SJSA1 (cell line): ENCODE measurements around the gene HIF1AN. TPM values are rescaled to one million over a fixed set of nuclear protein-coding genes. Genes with fewer than 3 reads are reported as not detected.

Experiments
- DNase-seq, 2 experiments: peaks; one replicate each; pipeline ENCODE4 v3.0.0-alpha.2; 2015 to 2020; ENCODE audit warnings: low spot score in 2 of 2, low read depth in 1 of 2
- H3K27ac ChIP-seq: fragments of 250-450 bp; sonication (Bioruptor Pico); 2 replicates; pipeline ENCODE4 v1.5.1; 2020; ENCODE audit warnings: mild to moderate bottlenecking, moderate library complexity
- H3K27me3 ChIP-seq: fragments of 250-450 bp; sonication (Bioruptor Pico); replicated peaks from 2 replicates; pipeline ENCODE4 v1.5.1; 2020; ENCODE audit warnings: mild to moderate bottlenecking, moderate library complexity
- H3K36me3 ChIP-seq: fragments of 250-450 bp; sonication (Bioruptor Pico); 2 replicates; pipeline ENCODE4 v1.5.1; 2020; ENCODE audit warnings: mild to moderate bottlenecking
- H3K4me1 ChIP-seq: fragments of 250-450 bp; sonication (Bioruptor Pico); replicated peaks from 2 replicates; pipeline ENCODE4 v1.6.1; 2021; ENCODE audit warnings: mild to moderate bottlenecking
- H3K4me3 ChIP-seq: fragments of 250-450 bp; sonication (Bioruptor Pico); 2 replicates; pipeline ENCODE4 v1.5.1; 2020; ENCODE audit warnings: mild to moderate bottlenecking
- H3K9me3 ChIP-seq: fragments of 250-450 bp; sonication (Bioruptor Pico); replicated peaks from 2 replicates; pipeline ENCODE4 v1.5.1; 2020; ENCODE audit warnings: mild to moderate bottlenecking
- total RNA-seq: library from RNA; depleted of rRNA; stranded (reverse); fragments of >200 nt; shearing (Covaris generic); gene quantifications from 2 replicates; pipeline ENCODE4 v1.2.3, GENCODE V29; 2014; rRNA removed

The HIF1AN gene
- total RNA-seq: 3.0 and 9.5 TPM in 2 replicates

DNA sequence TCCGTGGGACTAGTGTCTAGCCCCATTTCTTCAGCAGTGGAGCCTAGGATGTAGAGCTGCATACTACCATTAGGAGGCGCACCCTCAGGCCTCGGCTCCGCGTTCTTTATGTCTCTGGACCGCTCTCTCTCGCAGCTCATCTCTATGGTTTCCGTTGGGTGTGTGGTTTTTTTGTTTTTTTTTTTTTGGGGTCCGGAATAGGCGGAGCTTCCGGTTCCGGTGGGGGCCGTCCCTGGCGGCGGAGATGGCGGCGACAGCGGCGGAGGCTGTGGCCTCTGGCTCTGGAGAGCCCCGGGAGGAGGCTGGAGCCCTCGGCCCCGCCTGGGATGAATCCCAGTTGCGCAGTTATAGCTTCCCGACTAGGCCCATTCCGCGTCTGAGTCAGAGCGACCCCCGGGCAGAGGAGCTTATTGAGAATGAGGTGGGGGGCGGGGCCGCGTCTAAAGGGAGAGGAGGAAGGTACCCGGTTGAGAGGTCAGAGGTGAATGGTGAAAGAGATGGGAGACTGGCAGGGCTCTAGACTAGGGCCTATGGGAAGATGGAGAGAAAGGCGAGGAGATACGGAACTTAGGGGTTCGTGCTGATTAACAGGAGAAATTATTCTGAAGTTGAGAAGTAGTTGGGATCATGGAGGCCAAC lies at the start of gene HIF1AN:
HIF1AN (plus strand) TSS at position 229 of the 639 bp plus-strand sequence; CDS start at position 245, 16 bp downstream.
- no peaks in the 10 kb centered on the region for H3K27me3 ChIP-seq
- H3K9me3 ChIP-seq: no peaks in the 10 kb centered on the region
- H3K4me1 ChIP-seq: peaks cover 14% of the 10 kb centered on the region
- H3K27ac ChIP-seq: no peak within 1 kb of the TSS
- H3K36me3 ChIP-seq: peaks cover 42% of the 10 kb centered on the region
- DNase-seq: peak; percentile 93 to 95
- H3K4me3 ChIP-seq: peak within 1 kb of the TSS; percentile 66

DNA sequence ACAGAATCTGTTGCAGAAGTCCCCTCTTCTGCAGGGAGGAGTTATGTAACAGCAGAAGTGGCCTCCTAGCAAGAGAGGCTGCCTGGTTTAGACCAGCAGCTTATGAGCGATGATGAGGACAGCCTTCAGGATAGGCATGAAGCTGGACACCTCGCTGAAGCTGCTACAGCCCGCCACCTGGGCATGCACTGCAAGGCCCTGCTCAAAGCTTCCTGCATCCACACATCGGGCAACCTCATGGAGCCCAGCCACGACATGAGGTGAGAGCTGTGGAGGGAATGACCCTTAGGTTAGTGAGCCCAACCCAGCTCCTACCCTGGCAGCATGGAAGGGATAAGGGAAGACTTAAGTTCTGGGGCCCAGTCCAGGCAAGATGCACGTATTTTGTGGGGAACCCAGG lies 48.2 kb upstream of the HIF1AN start:
- Histone ChIP-seq H3K27me3 (peaks cover 13% of the 10 kb centered on the region), H3K9me3 (no peaks in the 10 kb centered on the region), H3K4me3 (no peak overlapping the region), H3K36me3 (peaks cover 21% of the 10 kb centered on the region), H3K4me1 (peaks cover 4% of the 10 kb centered on the region), H3K27ac (no peak overlapping the region)
- no peak for DNase-seq

DNA sequence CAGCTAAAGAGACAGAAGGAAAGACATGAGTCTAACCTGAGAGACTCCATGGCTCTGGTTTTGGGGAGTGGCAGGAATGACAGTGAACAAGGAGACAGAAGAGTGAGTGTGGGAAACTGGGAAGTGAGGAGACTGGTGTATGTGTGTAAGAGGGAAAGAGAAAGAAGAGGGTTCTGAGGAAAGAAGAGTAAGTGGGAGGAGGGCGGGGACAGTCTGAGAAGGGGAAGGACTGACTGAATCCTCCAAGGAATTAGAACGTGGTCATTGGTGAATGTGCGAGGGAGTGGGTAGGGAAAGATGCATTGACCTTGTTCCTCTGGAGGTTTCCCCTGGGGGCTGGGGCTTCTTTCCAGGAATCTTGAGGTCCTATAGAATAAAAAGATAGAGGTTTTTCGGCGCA lies 46.3 kb upstream of the HIF1AN start:
- Histone ChIP-seq H3K27me3 (no peaks in the 10 kb centered on the region), H3K9me3 (no peaks in the 10 kb centered on the region), H3K27ac (no peak overlapping the region), H3K4me1 (no peaks in the 10 kb centered on the region), H3K4me3 (no peak overlapping the region), H3K36me3 (peaks cover 26% of the 10 kb centered on the region)
- DNase-seq: no peak

DNA sequence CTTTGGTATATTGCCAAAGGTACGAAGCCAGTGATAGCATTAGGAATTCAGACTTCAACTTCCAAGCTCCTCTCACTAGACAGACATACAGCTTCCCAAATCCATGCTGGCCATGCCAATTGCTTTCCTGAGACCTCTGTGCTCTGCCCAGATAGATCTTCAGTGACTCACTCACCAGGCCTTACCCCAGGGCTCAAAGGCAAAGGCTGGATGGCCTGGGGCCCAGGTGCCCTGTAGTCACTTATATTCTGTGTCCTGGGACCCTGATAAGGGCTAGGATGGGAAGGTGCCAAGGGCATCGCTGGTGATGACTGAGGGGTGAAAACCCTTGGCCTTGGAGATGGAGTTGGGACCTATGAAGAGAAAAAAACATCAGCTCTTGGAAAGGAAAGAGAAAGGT lies 45.2 kb upstream of the HIF1AN start:
- no peak for DNase-seq
- Histone ChIP-seq H3K9me3 (no peaks in the 10 kb centered on the region), H3K36me3 (peaks cover 26% of the 10 kb centered on the region), H3K27ac (no peak overlapping the region), H3K4me3 (no peak overlapping the region), H3K4me1 (no peaks in the 10 kb centered on the region), H3K27me3 (no peaks in the 10 kb centered on the region)

DNA sequence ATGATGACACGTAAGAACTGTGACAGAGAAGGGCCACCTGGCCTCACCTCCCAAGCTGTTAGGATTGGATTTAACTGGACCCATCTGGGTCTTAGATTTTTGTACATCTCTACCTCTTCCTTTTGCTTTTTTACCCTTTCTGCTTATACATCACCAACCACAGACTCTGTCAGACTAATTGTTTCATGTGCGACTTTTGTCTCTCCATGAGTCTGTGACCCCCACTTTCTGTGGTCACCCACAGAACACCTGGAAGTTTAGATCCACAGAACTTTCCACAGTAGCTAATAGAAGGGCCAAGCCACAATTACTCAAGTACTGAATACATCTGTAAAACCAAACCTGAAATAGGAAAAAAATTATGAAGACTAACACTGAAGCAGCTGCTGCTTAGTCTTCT lies 39.2 kb upstream of the HIF1AN start:
- Histone ChIP-seq H3K4me1 (no peaks in the 10 kb centered on the region), H3K9me3 (no peaks in the 10 kb centered on the region), H3K4me3 (no peak overlapping the region), H3K36me3 (peaks cover 18% of the 10 kb centered on the region), H3K27me3 (no peaks in the 10 kb centered on the region), H3K27ac (no peak overlapping the region)
- no peak for DNase-seq

DNA sequence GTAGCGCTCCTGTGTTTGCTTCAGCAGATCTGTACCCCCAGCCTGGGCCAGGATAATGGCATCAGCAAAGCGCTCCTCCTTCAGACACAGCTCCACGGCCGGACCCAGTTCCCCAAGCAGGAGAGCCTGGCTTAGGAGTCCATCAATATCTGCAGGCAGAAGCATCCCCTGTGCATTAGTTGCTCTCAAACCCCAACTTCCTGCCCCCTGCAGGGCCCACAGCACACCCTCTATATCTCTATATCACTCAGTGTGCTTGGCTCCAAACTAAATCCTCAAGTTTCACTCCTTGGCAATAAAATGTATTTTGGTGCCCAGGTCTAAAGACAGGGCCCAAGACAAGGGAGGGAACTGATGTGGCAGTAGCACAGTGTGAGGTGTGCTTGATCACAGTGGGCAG lies 37.7 kb upstream of the HIF1AN start:
- Histone ChIP-seq H3K9me3 (no peaks in the 10 kb centered on the region), H3K27me3 (no peaks in the 10 kb centered on the region), H3K4me3 (no peak overlapping the region), H3K27ac (no peak overlapping the region), H3K4me1 (peaks cover 6% of the 10 kb centered on the region), H3K36me3 (peaks cover 19% of the 10 kb centered on the region)
- no peak for DNase-seq

DNA sequence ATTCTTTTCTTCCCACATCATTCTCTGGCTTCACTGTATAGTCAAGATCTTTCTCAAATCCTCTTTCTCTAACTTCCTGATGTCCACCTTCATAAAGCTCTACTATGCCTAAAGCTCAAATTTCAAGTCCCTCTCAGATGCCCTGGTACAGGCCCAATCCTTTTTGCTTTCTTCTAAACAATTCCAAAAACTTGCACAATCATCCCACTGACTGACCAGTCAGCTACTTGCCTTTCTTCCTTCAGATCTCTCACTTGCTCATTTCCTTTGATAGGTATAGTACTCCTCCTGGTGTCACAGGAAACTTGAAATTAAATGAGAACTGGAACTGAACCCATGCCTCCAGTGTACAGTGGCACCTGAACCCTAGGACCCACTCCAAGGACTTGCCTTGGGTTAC lies 34.3 kb upstream of the HIF1AN start:
- Histone ChIP-seq H3K9me3 (no peaks in the 10 kb centered on the region), H3K4me1 (peaks cover 31% of the 10 kb centered on the region), H3K27me3 (no peaks in the 10 kb centered on the region), H3K36me3 (peaks cover 14% of the 10 kb centered on the region), H3K4me3 (no peak overlapping the region), H3K27ac (no peak overlapping the region)
- DNase-seq: no peak

DNA sequence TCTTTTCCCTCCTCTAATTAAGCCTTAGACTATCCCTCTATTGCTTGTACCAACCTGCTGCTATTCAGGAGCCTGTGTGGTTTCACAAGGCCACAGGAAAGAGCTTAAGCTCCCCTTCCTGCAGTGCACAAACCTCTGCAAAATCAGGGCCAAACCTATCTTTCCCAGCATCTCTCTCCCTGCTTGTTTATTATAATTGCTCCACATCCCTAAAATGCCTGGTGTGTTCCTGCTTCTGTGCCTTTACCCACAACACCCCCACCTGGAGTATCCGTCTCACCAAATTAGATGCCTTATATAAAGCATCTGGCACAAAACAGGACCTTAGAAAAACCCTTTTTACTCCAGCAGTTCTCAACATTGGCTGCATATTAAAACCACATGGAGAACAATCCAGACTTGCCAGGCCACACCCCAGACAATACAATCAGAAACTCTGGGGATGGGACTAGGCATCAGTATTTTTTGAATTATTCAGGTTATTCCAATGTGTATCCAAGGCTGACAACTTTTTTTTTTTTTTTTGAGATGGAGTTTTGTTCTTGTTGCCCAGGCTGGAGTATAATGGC lies 32.7 kb upstream of the HIF1AN start:
- Histone ChIP-seq H3K9me3 (no peaks in the 10 kb centered on the region), H3K27ac (peak overlapping the region; percentile 60), H3K4me3 (no peak overlapping the region), H3K4me1 (peaks cover 39% of the 10 kb centered on the region), H3K27me3 (no peaks in the 10 kb centered on the region), H3K36me3 (peaks cover 25% of the 10 kb centered on the region)
- no peak for DNase-seq

DNA sequence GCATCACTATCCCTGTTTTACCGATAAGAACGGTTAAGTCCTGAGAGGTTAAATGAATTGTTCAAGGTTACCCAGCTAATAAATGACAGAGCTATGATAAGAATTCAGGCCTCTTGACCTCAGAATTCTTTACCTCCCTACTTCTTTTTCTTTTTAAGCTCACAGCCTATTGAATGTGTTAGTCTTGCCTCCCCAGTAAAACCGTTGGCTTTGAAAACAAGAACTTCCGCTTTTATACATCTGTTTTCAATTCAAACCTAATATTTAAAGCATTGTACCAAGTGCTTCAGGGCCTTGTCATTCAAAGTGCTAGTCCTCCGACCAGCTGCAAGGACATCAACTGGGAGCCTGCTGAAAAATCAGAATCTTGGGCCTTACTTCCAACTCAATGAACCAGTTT lies 31.6 kb upstream of the HIF1AN start:
- H3K36me3 ChIP-seq: peaks cover 26% of the 10 kb centered on the region
- H3K4me3 ChIP-seq: no peak overlapping the region
- H3K27me3 ChIP-seq: no peaks in the 10 kb centered on the region
- H3K9me3 ChIP-seq: no peaks in the 10 kb centered on the region
- DNase-seq: peak in 1 of 2 experiments; percentile 80
- peaks cover 43% of the 10 kb centered on the region for H3K4me1 ChIP-seq
- peak overlapping the region; percentile 60 for H3K27ac ChIP-seq

DNA sequence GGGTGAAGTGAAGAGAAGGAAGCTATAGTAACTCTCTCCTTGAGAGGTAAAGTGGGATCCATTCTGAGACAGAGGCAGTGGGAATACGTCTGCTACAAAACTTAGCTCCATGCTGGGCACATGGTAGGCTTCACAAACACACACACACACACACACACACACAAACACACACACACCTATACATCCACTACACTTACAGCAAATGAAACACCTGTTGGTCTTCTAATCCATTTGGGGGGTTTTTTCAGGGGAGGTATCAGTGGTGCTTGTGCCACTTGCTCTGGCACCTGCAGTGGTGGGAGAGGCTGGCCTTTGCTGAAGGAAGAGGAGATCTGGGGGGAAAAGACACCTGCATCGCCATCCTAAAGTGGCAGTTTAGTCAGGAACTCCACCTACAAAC lies 30.6 kb upstream of the HIF1AN start:
- H3K4me1 ChIP-seq: peaks cover 44% of the 10 kb centered on the region
- no peaks in the 10 kb centered on the region for H3K9me3 ChIP-seq
- no peak overlapping the region; the same call in 1 of the 2 replicates for H3K27ac ChIP-seq
- H3K27me3 ChIP-seq: no peaks in the 10 kb centered on the region
- no peak for DNase-seq
- H3K36me3 ChIP-seq: peaks cover 26% of the 10 kb centered on the region
- no peak overlapping the region for H3K4me3 ChIP-seq

DNA sequence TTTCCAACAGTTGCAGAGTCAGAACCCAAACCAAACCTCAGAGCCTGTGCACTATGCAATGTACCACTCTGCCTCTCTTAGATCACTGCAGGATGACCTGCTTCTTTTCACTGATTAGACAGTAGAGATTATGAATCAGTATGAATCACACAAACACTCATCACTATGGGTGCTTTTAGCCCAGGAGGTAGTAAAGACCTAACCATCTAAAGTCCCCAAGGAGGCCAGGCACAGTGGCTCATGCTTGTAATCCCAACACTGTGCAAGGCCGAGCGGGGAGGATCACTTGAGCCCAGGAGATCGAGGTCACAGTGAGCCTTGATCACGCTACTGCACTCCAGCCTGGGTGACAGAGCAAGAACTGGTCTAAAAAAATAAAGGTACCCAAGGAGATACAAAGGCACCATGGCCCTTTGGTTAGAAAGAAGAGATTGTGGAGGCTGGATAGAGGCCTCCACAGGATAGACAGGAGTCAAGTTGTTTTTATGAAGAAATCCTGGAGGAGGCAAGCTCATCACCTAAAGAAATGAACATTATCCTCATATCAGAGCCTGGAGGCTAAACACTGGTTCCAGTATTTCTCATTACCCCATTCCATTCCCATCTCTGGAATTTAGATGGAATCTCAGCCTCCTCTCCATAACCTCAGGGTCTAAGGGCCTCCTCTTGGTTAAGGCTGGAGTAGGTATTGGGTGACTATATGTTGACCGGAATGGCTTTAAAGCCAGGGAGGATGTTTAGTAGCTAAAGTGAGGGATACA lies 29.0 kb upstream of the HIF1AN start:
- peak in 1 of 2 experiments; percentile 37 for DNase-seq
- peaks cover 21% of the 10 kb centered on the region for H3K36me3 ChIP-seq
- H3K27me3 ChIP-seq: no peaks in the 10 kb centered on the region
- peaks cover 44% of the 10 kb centered on the region for H3K4me1 ChIP-seq
- H3K4me3 ChIP-seq: no peak overlapping the region
- 0 out of 2 replicates have a peak overlapping the region, but pooled peaks have one; percentile 2 for H3K27ac ChIP-seq
- H3K9me3 ChIP-seq: no peaks in the 10 kb centered on the region

DNA sequence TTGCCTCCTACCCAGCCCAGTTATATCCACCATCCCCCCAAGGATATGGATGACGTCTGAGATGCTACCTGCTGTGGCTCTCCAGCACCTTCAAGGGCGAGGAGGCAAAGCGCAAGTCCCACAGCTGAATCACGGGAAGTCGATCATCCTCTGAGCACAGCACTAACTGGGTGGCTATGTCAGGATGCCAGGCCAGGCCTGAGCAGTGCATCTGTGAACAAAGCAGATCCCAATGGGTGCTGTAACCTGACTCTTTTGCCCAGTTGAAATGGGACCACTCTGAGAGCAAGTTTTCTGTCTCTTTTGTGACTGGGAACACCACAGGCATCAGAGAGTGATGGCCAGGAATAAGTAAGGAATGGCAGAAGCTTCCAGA lies 28.4 kb upstream of the HIF1AN start:
- H3K4me3 ChIP-seq: no peak overlapping the region
- no peak for DNase-seq
- peaks cover 20% of the 10 kb centered on the region for H3K36me3 ChIP-seq
- H3K27me3 ChIP-seq: no peaks in the 10 kb centered on the region
- H3K4me1 ChIP-seq: peaks cover 44% of the 10 kb centered on the region
- H3K9me3 ChIP-seq: no peaks in the 10 kb centered on the region
- H3K27ac ChIP-seq: no peak overlapping the region

DNA sequence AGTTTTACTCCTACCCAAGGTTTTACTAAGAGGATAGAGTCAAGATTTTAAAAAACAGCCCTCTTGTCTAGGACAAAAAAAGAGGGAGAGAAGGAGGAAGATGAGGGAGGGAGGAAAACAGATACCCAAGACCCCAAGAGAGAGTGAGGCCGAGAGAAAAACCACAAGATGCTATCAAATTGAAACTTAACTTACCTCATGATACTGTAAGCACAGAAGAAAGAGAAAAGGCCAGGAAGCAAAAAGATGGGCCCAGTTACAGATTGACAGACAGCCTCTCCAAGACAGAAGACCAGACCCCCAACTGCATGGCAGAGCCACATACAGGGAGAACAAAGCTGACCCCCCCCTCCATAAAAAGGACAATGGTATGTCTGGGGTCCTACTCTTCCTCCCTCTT lies 27.5 kb upstream of the HIF1AN start:
- Histone ChIP-seq H3K27ac (no peak overlapping the region), H3K9me3 (no peaks in the 10 kb centered on the region), H3K36me3 (peaks cover 20% of the 10 kb centered on the region), H3K27me3 (no peaks in the 10 kb centered on the region), H3K4me1 (peaks cover 36% of the 10 kb centered on the region), H3K4me3 (no peak overlapping the region)
- peak in 1 of 2 experiments; percentile 13 for DNase-seq

DNA sequence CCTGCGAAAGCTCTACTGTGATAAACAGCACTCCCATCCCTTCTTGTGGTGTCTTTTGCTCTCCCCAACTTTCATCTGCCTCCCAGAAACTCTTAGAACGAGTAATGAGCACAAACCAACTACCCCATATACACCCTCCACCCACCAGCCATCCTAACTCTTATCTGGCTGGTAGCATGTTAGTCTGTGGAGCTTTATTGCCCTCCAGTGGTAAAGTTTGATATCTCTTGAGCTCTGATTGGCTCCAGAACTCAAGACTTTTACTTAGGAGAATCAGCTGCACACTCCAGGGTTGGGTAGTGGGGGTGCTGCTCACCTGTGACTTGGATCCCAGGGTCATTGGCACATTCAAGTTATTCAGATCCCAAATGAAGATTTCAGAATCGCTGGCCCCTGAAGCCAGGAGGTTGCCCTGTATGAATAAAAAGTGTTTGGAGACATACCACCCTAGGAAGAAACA lies 27.0 kb upstream of the HIF1AN start:
- Histone ChIP-seq H3K27me3 (no peaks in the 10 kb centered on the region), H3K27ac (no peak overlapping the region), H3K9me3 (no peaks in the 10 kb centered on the region), H3K4me1 (peaks cover 31% of the 10 kb centered on the region), H3K4me3 (no peak overlapping the region), H3K36me3 (peaks cover 20% of the 10 kb centered on the region)
- DNase-seq: peak in 1 of 2 experiments; percentile 45
